ENCODE results near the gene C15orf40. TPM values are rescaled to one million over a fixed set of nuclear protein-coding genes. Genes with fewer than 3 reads are reported as not detected.

The C15orf40 gene
- total RNA-seq (10 to 100 TPM; 15.0 to 27.4 (median 18.0) TPM), polyA plus RNA-seq (10 to 100 TPM in 1 of 2 donors, 1 to 10 TPM in 1; 8.4 to 16.0 TPM)
- long read RNA-seq, donor 1, full-length matches to known transcripts: 28 of 42 reads
- long read RNA-seq, donor 1, partial matches to known transcripts: 1 of 42 reads
- long read RNA-seq, donor 1, other reads (novel, unspliced or antisense): 13 of 42 reads
- long read RNA-seq, donor 2, full-length matches to known transcripts: 17 of 17 reads
- long read RNA-seq, donor 2, partial matches to known transcripts: 0 of 17 reads
- long read RNA-seq, donor 2, other reads (novel, unspliced or antisense): 0 of 17 reads
- long read RNA-seq, donor 3, full-length matches to known transcripts: 20 of 31 reads
- long read RNA-seq, donor 3, partial matches to known transcripts: 1 of 31 reads
- long read RNA-seq, donor 3, other reads (novel, unspliced or antisense): 10 of 31 reads

- Histone ChIP-seq H3K27ac (peak within 1 kb of the TSS; percentile 28 to 71), H3K9me3 (no peaks in the 10 kb centered on the region), H3K36me3 (no peaks in the 10 kb centered on the region), H3K4me1 (ENCODE audit: insufficient read depth) (peaks cover 11% of the 10 kb centered on the region), H3K27me3 (no peaks in the 10 kb centered on the region), H3K4me3 (peak within 1 kb of the TSS; percentile 99)
- TF ChIP-seq POLR2A (IDR thresholded peaks at IDR 0.05): peak; percentile 67
- TF ChIP-seq CTCF (IDR thresholded peaks at IDR 0.05): peak; percentile 32 to 71 (median 68)
- TF ChIP-seq EP300 (IDR thresholded peaks at IDR 0.05): no peak
- intact Hi-C loops (cut with DNase I): loop anchor here in 2 of 4 donors (10.0 kb wide), 2 partner anchors 53 to 477 kb away; partner anchors contain the start of gene BTBD1 (in 1 of the 2)
- DNase-seq: peak; percentile 85 to 92 (median 89)
- WGBS, 3 donors: 0 to 2% (median 2%) methylated on average over 52 to 64 of the region's 64 CpGs
Measured at GRCh38 chr15:83011271-83012075, at the start of gene C15orf40. Gene C15orf40, minus strand, starts transcription at chr15:83011639. Its CDS starts 32 bp downstream, at chr15:83011607.

GRCh38 chr15:83057696-83058376 is 46.4 kb upstream of the C15orf40 start:
- DNase-seq: peak in 4 of 5 donors; percentile 35 to 48 (median 40)
- Histone ChIP-seq H3K27me3 (no peaks in the 10 kb centered on the region), H3K4me3 (no peak overlapping the region), H3K27ac (no peak overlapping the region), H3K9me3 (no peaks in the 10 kb centered on the region), H3K36me3 (no peaks in the 10 kb centered on the region), H3K4me1 (ENCODE audit: insufficient read depth) (peaks cover 13% of the 10 kb centered on the region)
- intact Hi-C loops (cut with DNase I): no loop called here
- 4 to 14% (median 12%) methylated on average over 7 of the region's 7 CpGs for WGBS, 3 donors
- TF ChIP-seq EP300 (IDR thresholded peaks at IDR 0.05): no peak
- no peak for TF ChIP-seq CTCF (IDR thresholded peaks at IDR 0.05)
- TF ChIP-seq POLR2A (IDR thresholded peaks at IDR 0.05): no peak

- no peaks in the 10 kb centered on the region for H3K9me3 ChIP-seq
- H3K36me3 ChIP-seq: no peaks in the 10 kb centered on the region
- DNase-seq: no peak
- peaks cover 9% of the 10 kb centered on the region for H3K4me1 ChIP-seq (ENCODE audit: insufficient read depth)
- no peaks in the 10 kb centered on the region for H3K27me3 ChIP-seq
- no peak overlapping the region for H3K4me3 ChIP-seq
- intact Hi-C loops (cut with DNase I): no loop called here
- H3K27ac ChIP-seq: no peak overlapping the region
- WGBS, 3 donors: 65 to 81% (median 70%) methylated on average over 1 of the region's 1 CpG
- no peak for TF ChIP-seq POLR2A (IDR thresholded peaks at IDR 0.05)
- no peak for TF ChIP-seq EP300 (IDR thresholded peaks at IDR 0.05)
- no peak for TF ChIP-seq CTCF (IDR thresholded peaks at IDR 0.05)
Measured at GRCh38 chr15:83057002-83057401, 45.6 kb upstream of the C15orf40 start.

GRCh38 chr15:83053151-83053550 is 41.7 kb upstream of the C15orf40 start:
- Histone ChIP-seq H3K4me3 (no peak overlapping the region), H3K4me1 (ENCODE audit: insufficient read depth) (peaks cover 5% of the 10 kb centered on the region), H3K9me3 (no peaks in the 10 kb centered on the region), H3K27me3 (no peaks in the 10 kb centered on the region), H3K27ac (no peak overlapping the region), H3K36me3 (no peaks in the 10 kb centered on the region)
- no peak for DNase-seq
- intact Hi-C loops (cut with DNase I): no loop called here
- no peak for TF ChIP-seq EP300 (IDR thresholded peaks at IDR 0.05)
- no peak for TF ChIP-seq POLR2A (IDR thresholded peaks at IDR 0.05)
- TF ChIP-seq CTCF (IDR thresholded peaks at IDR 0.05): no peak

Data from ovary (tissue), 10 donors.